Measurements from ENCODE around the gene SLC2A6.

The SLC2A6 gene

GRCh38 chr9:133489253-133490190 lies 10.6 kb upstream of the SLC2A6 start:
- FAIRE-seq (no peak), DNase-seq (ENCODE audit: insufficient read length, low spot score) (no peak)
- TF ChIP-seq POLR2A (IDR thresholded peaks at IDR 0.05; ENCODE audit: low read depth, low read length), result no peak

- FAIRE-seq (no peak), DNase-seq (ENCODE audit: insufficient read length, low spot score) (no peak)
- no peak for TF ChIP-seq POLR2A (IDR thresholded peaks at IDR 0.05; ENCODE audit: low read depth, low read length)
These were observed 9.9 kb upstream of the SLC2A6 start for GRCh38 chr9:133488686-133489252.

- FAIRE-seq (no peak), DNase-seq (ENCODE audit: insufficient read length, low spot score) (no peak)
- TF ChIP-seq POLR2A (IDR thresholded peaks at IDR 0.05; ENCODE audit: low read depth, low read length), result no peak
These were observed 8.4 kb upstream of the SLC2A6 start for GRCh38 chr9:133487331-133487725.

- DNase-seq (ENCODE audit: insufficient read length, low spot score) (no peak), FAIRE-seq (no peak)
- TF ChIP-seq POLR2A (IDR thresholded peaks at IDR 0.05; ENCODE audit: low read depth, low read length), result no peak
These were observed 6.8 kb upstream of the SLC2A6 start for GRCh38 chr9:133485531-133486260.

- DNase-seq (ENCODE audit: insufficient read length, low spot score) (no peak), FAIRE-seq (no peak)
- TF ChIP-seq POLR2A (IDR thresholded peaks at IDR 0.05; ENCODE audit: low read depth, low read length), result no peak
These were observed 6.0 kb upstream of the SLC2A6 start for GRCh38 chr9:133484671-133485437.

DNA sequence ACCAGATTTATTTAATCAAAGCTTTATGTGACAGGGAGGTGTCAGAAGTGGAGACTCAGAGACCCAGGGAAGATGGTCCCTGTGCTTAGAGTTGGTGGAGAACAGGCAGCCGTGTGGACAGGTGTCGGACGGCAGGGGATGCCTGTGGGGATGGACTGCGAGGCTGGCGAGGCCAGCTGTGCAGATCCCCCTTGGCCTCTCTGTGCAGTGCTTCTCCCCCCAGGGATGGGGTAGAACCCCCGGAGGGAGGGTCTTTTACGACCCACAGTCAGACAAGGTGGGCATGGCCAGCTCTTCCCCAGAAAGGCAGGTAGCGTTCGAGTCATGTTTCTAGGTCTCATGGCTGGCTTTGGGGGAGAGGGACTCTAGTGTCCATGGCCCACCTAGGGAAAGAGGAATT lies 4.7 kb upstream of the SLC2A6 start:
- DNase-seq (ENCODE audit: insufficient read length, low spot score) (no peak), FAIRE-seq (no peak)
- TF ChIP-seq POLR2A (IDR thresholded peaks at IDR 0.05; ENCODE audit: low read depth, low read length), result no peak

- no peak for TF ChIP-seq POLR2A (IDR thresholded peaks at IDR 0.05; ENCODE audit: low read depth, low read length)
- DNase-seq (ENCODE audit: insufficient read length, low spot score) (peak; percentile 74), FAIRE-seq (no peak)
These were observed 678 bp downstream of the SLC2A6 start for GRCh38 chr9:133477992-133478850.

DNA sequence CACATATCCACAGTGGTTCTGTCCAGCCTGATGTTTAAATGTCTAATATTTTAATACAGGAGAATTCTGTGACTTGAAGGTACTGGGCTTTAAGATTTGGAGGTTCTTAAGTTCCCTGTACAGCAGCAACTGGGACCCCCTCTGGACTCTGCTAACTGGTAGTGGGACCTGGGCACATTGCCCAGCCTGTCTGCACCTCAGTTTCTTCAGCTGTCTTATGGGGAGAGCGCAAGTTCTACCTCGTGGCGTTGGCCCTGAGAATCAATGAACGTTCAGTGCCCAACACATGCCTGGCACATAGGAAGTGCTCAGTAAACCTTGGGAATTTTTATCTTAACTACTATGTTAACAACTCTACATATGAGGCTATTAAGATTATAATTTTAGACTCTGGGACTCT lies 1.4 kb downstream of the SLC2A6 start:
- FAIRE-seq, result no peak
- no peak for TF ChIP-seq POLR2A (IDR thresholded peaks at IDR 0.05; ENCODE audit: low read depth, low read length)

GRCh38 chr9:133476941-133477340 lies 2.0 kb downstream of the SLC2A6 start:
- no peak for DNase-seq (ENCODE audit: insufficient read length, low spot score)
- no peak for FAIRE-seq
- no peak for TF ChIP-seq POLR2A (IDR thresholded peaks at IDR 0.05; ENCODE audit: low read depth, low read length)

More for the DNA sequence above, 1.4 kb downstream of the SLC2A6 start:
- DNase-seq (ENCODE audit: insufficient read length, low spot score), result no peak

GRCh38 chr9:133476036-133476931 lies 2.6 kb downstream of the SLC2A6 start:
- FAIRE-seq, result no peak
- no peak for DNase-seq (ENCODE audit: insufficient read length, low spot score)
- no peak for TF ChIP-seq POLR2A (IDR thresholded peaks at IDR 0.05; ENCODE audit: low read depth, low read length)

GRCh38 chr9:133475292-133476012 lies 3.4 kb downstream of the SLC2A6 start:
- FAIRE-seq (no peak), DNase-seq (ENCODE audit: insufficient read length, low spot score) (no peak)
- TF ChIP-seq POLR2A (IDR thresholded peaks at IDR 0.05; ENCODE audit: low read depth, low read length), result no peak
